ENCODE results near the gene RASL10A.

DNA sequence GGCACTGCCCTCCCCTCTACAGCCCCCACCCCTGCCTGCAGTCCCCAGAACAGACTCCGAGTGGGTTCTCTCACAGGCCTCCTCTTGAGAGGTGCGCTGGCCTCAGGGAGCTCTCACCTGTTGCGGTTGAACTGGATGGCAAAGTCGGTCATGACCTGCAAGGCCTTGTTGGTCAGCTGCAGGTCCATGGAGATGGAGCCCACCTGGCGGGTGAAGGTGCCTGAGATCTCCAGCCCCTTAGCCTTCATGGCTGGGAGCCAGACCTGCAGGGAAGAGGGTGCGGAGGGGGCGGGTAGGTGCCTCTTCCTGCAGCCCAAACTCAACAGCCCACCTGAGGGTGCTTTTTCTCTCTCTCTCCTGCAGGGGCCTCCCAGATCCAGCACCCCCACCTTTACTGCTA, 18.7 kb upstream of the RASL10A start:
- TF ChIP-seq, protein P1, sequence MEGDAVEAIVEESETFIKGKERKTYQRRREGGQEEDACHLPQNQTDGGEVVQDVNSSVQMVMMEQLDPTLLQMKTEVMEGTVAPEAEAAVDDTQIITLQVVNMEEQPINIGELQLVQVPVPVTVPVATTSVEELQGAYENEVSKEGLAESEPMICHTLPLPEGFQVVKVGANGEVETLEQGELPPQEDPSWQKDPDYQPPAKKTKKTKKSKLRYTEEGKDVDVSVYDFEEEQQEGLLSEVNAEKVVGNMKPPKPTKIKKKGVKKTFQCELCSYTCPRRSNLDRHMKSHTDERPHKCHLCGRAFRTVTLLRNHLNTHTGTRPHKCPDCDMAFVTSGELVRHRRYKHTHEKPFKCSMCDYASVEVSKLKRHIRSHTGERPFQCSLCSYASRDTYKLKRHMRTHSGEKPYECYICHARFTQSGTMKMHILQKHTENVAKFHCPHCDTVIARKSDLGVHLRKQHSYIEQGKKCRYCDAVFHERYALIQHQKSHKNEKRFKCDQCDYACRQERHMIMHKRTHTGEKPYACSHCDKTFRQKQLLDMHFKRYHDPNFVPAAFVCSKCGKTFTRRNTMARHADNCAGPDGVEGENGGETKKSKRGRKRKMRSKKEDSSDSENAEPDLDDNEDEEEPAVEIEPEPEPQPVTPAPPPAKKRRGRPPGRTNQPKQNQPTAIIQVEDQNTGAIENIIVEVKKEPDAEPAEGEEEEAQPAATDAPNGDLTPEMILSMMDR (IDR thresholded peaks at IDR 0.05) = no peak
- TF ChIP-seq POLR2A (IDR thresholded peaks at IDR 0.05) = no peak
